Body of pancreas (tissue), 4 donors: ENCODE data around the gene KCP. TPM values are rescaled to one million over a fixed set of nuclear protein-coding genes. Genes with fewer than 3 reads are reported as not detected.
A peak's percentile ranks its signal among the peaks of the same experiment; 100 is the strongest.

Source experiments
- ATAC-seq: fragments of 150-250 bp; one replicate; pipeline ENCODE4 v1.9.1; 2016
- DNase-seq, 4 donors: peaks; one replicate each; pipeline ENCODE4 v3.0.0-alpha.2; 2019
- H3K27ac ChIP-seq, 4 donors: fragments of 200-600 bp; sonication (generic); 1 replicate in 3 of 4; 2 replicates in 1 of 4; pipeline versions ENCODE4 v1.5.1 to v1.6.1; 2016 to 2019; ENCODE audit warnings: mild to moderate bottlenecking in 1 of 4, mixed read lengths in 1 of 4, moderate library complexity in 1 of 4
- H3K27me3 ChIP-seq, 2 donors: fragments of 200-600 bp; sonication (generic); one replicate each; pipeline ENCODE4 v1.6.0; 2016; ENCODE audit warnings: mild to moderate bottlenecking in 1 of 2
- H3K36me3 ChIP-seq, 2 donors: fragments of 200-600 bp; sonication (generic); replicated peaks in 1 of 2; 2 replicates each; pipeline ENCODE4 v1.5.1; 2016; ENCODE audit warnings: low read depth in 2 of 2; ENCODE audit not compliant: insufficient read depth in 1 of 2
- H3K4me1 ChIP-seq: fragments of 200-600 bp; sonication (generic); one replicate; pipeline ENCODE4 v1.6.0; 2016
- H3K4me3 ChIP-seq, 2 donors: fragments of 200-600 bp; sonication (generic); 1 replicate in 1 of 2; 2 replicates in 1 of 2; pipeline ENCODE4 v1.5.1; 2016 to 2019
- H3K9me3 ChIP-seq, 3 donors: fragments of 200-600 bp; sonication (generic); 1 replicate in 2 of 3; 2 replicates in 1 of 3; pipeline ENCODE4 v1.5.1; 2016
- POLR2A ChIP-seq, 3 donors: fragments of 450-650 bp; IDR thresholded peaks; one replicate each; pipeline ENCODE4 v1.6.1; 2016; ENCODE audit warnings: antibody characterized with exemption in 3 of 3, mild to moderate bottlenecking in 2 of 3
- WGBS, 2 donors: methylation state at CpG; one replicate each; pipeline ENCODE4 v1.1.5; 2017; 5-methylcytosine and 5-hydroxymethylcytosine counted together
- intact Hi-C: fragments of 100-400 bp; cut with DNase I; formaldehyde crosslinking; loops from one replicate; pipeline ENCODE4 v1.15.1; 2023
- total RNA-seq, 2 donors: library from RNA; depleted of rRNA; stranded (reverse); fragments of >200 nt; gene quantifications; one replicate each; pipeline ENCODE4 v1.1.0, GENCODE V29; 2016
- TF ChIP-seq, protein P1 (sequence below), 7 experiments: fragments of 450-650 bp in 4 of 7; fragments of 200-600 bp in 3 of 7; sonication (generic) in 3 of 7; IDR thresholded peaks; one replicate each; pipeline ENCODE4 v1.5.1; 2016 to 2019; ENCODE audit warnings: antibody characterized with exemption in 7 of 7

The KCP gene
- total RNA-seq = under 1 TPM in 1 of 2 donors, not detected in 1; 0.33 TPM

GRCh38 chr7:128910569-128910945 is at the start of gene KCP:
Gene KCP, minus strand, starts transcription at chr7:128910709. Its CDS starts 33 bp downstream, at chr7:128910676.
- H3K9me3 ChIP-seq = no peaks in the 10 kb centered on the region
- peak within 1 kb of the TSS in 1 of 4 donors; percentile 40 for H3K27ac ChIP-seq
- no peak for TF ChIP-seq POLR2A (IDR thresholded peaks at IDR 0.05)
- TF ChIP-seq, protein P1, sequence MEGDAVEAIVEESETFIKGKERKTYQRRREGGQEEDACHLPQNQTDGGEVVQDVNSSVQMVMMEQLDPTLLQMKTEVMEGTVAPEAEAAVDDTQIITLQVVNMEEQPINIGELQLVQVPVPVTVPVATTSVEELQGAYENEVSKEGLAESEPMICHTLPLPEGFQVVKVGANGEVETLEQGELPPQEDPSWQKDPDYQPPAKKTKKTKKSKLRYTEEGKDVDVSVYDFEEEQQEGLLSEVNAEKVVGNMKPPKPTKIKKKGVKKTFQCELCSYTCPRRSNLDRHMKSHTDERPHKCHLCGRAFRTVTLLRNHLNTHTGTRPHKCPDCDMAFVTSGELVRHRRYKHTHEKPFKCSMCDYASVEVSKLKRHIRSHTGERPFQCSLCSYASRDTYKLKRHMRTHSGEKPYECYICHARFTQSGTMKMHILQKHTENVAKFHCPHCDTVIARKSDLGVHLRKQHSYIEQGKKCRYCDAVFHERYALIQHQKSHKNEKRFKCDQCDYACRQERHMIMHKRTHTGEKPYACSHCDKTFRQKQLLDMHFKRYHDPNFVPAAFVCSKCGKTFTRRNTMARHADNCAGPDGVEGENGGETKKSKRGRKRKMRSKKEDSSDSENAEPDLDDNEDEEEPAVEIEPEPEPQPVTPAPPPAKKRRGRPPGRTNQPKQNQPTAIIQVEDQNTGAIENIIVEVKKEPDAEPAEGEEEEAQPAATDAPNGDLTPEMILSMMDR (IDR thresholded peaks at IDR 0.05) = no peak
- DNase-seq = no peak
- intact Hi-C loops = no loop called here
- peaks cover 10% of the 10 kb centered on the region for H3K4me1 ChIP-seq
- no peaks in the 10 kb centered on the region for H3K36me3 ChIP-seq
- ATAC-seq = no peak
- peaks cover 0 to 9% of the 10 kb centered on the region in 2 donors for H3K27me3 ChIP-seq
- H3K4me3 ChIP-seq = no peak within 1 kb of the TSS
- 27 to 100% methylated on average over 1 to 34 of the region's 34 CpGs for WGBS, 2 donors

GRCh38 chr7:128959296-128959695 is 48.8 kb upstream of the KCP start:
- WGBS, 2 donors = 87 to 96% methylated on average over 4 of the region's 4 CpGs

DNA sequence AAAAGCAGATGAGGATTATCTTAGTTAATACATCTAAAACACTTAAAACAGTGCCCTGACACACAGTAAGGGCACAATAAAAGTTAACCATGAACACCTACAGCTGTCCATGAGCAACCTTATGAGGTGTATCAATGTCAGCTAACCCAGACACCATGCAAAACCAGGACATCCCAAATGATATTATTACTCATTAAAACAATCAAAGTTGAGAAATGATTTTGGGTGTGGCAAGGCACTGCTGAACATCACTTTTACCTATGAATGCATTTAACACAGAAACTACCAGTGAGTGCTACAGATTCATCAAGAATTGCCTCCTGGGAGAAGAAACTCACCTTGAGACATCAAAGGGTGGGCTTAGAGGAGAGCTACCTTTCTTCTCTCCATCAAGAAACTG is 45.5 kb upstream of the KCP start:
- ATAC-seq (no peak), DNase-seq (no peak)
- no peaks in the 10 kb centered on the region for H3K27me3 ChIP-seq
- H3K36me3 ChIP-seq = peaks cover 11 to 26% of the 10 kb centered on the region in 2 donors
- no peaks in the 10 kb centered on the region for H3K4me1 ChIP-seq
- intact Hi-C loops = no loop called here
- TF ChIP-seq POLR2A (IDR thresholded peaks at IDR 0.05) = no peak
- TF ChIP-seq, protein P1 (IDR thresholded peaks at IDR 0.05) = no peak
- no peak overlapping the region for H3K4me3 ChIP-seq
- no peaks in the 10 kb centered on the region for H3K9me3 ChIP-seq
- no peak overlapping the region for H3K27ac ChIP-seq

More at GRCh38 chr7:128959296-128959695, 48.8 kb upstream of the KCP start:
- H3K27me3 ChIP-seq = no peaks in the 10 kb centered on the region
- no peaks in the 10 kb centered on the region for H3K9me3 ChIP-seq
- ATAC-seq = no peak
- no peak overlapping the region for H3K4me3 ChIP-seq
- no peaks in the 10 kb centered on the region for H3K4me1 ChIP-seq
- TF ChIP-seq, protein P1 (IDR thresholded peaks at IDR 0.05) = no peak
- TF ChIP-seq POLR2A (IDR thresholded peaks at IDR 0.05) = no peak
- H3K27ac ChIP-seq = no peak overlapping the region
- DNase-seq = no peak
- intact Hi-C loops = no loop called here
- peaks cover 11 to 21% of the 10 kb centered on the region in 2 donors for H3K36me3 ChIP-seq

- DNase-seq = no peak
- intact Hi-C loops = no loop called here
- H3K9me3 ChIP-seq = no peaks in the 10 kb centered on the region
- H3K4me1 ChIP-seq = no peaks in the 10 kb centered on the region
- H3K36me3 ChIP-seq = peaks cover 11 to 26% of the 10 kb centered on the region in 2 donors
- no peak for ATAC-seq
- WGBS, 2 donors = 75 to 78% methylated on average over 15 of the region's 15 CpGs
- H3K4me3 ChIP-seq = no peak overlapping the region
- no peak overlapping the region for H3K27ac ChIP-seq
- TF ChIP-seq POLR2A (IDR thresholded peaks at IDR 0.05) = no peak
- TF ChIP-seq, protein P1 (IDR thresholded peaks at IDR 0.05) = no peak
- H3K27me3 ChIP-seq = no peaks in the 10 kb centered on the region
Measured at GRCh38 chr7:128954830-128955802, 44.6 kb upstream of the KCP start.
